HG03159 (cell line): ENCODE data around the gene PRKAR1B.

Experiments
- ATAC-seq: cut with Tn5 transposase; IDR thresholded peaks from one replicate; pipeline ENCODE4 v1.9.1; 2021; ENCODE audit warnings: mild to moderate bottlenecking, moderate library complexity; ENCODE audit not compliant: unreplicated experiment

PRKAR1B gene

GRCh38 chr7:594212-594913 lies 132.7 kb downstream of the PRKAR1B start:
- no peak for ATAC-seq

GRCh38 chr7:593324-594115 lies 133.6 kb downstream of the PRKAR1B start:
- no peak for ATAC-seq

- ATAC-seq = no peak
Measured at GRCh38 chr7:591856-592628, 135.0 kb downstream of the PRKAR1B start.

GRCh38 chr7:590731-591551 lies 136.1 kb downstream of the PRKAR1B start:
- no peak for ATAC-seq

- no peak for ATAC-seq
Measured at GRCh38 chr7:589781-590575, 137.1 kb downstream of the PRKAR1B start.

- ATAC-seq = no peak
Measured at GRCh38 chr7:587767-588166, 139.3 kb downstream of the PRKAR1B start.

- no peak for ATAC-seq
Measured at GRCh38 chr7:586494-586893, 140.6 kb downstream of the PRKAR1B start.

GRCh38 chr7:585873-586272 lies 141.2 kb downstream of the PRKAR1B start:
- ATAC-seq = no peak

GRCh38 chr7:585229-585711 lies 141.8 kb downstream of the PRKAR1B start:
- no peak for ATAC-seq

GRCh38 chr7:584820-585219 lies 142.3 kb downstream of the PRKAR1B start:
- no peak for ATAC-seq

- ATAC-seq = no peak
Measured at GRCh38 chr7:584122-584465, 143.0 kb downstream of the PRKAR1B start.

- no peak for ATAC-seq
Measured at GRCh38 chr7:583410-584121, 143.5 kb downstream of the PRKAR1B start.

- ATAC-seq = no peak
Measured at GRCh38 chr7:582931-583330, 144.2 kb downstream of the PRKAR1B start.

GRCh38 chr7:582081-582835 lies 144.8 kb downstream of the PRKAR1B start:
- ATAC-seq = no peak

GRCh38 chr7:578386-578785 lies 148.7 kb downstream of the PRKAR1B start:
- no peak for ATAC-seq

- ATAC-seq = no peak
Measured at GRCh38 chr7:577741-578370, 149.2 kb downstream of the PRKAR1B start.

- ATAC-seq = no peak
Measured at GRCh38 chr7:577278-577665, 149.8 kb downstream of the PRKAR1B start.
